ENCODE data around the gene ATP6V1C2.

ATP6V1C2 gene

DNA sequence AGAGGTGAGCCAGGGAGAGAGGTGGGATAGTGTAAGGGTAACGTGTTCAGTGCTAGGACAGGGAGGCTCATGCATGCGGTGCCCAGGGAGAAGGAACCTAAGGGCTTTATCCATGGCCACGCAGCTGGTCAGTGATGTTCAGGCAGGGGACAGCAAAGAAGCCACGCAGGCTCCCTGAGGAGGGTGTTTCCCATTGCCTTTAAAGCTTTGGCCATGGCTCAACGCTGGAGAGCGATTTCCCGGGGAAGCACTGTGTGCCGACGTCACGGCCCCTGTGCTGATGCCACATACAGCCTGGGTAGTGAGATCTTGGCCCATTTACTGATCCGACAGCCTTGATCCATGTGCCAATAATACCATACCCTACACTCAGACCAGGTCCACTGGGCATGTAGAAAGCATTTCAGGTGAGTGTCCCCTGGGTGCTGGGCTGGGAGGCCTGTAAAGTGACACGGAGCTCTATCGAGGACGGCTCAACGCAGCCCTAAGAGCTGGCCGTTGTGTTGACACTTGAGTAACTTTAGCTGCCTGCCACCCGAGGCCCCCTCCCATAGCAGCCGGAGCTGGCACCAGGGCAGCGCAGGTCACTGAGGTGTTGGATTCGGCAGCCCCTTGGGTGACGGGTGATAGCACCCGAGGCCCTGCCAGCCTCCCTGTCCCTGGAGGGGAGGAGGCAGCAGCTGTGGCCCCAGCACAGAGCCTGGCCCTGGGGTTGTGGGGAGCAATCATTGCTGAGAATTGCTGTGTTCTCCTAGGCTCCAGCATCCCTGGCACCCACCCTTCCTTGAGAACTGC, 49.7 kb downstream of the ATP6V1C2 start:
- DNase-seq: no peak
- H3K9me3 Mint-ChIP-seq: no peaks in the 10 kb centered on the region
- H3K4me1 Mint-ChIP-seq: no peaks in the 10 kb centered on the region
- no peak overlapping the region for H3K4me3 Mint-ChIP-seq
- H3K36me3 Mint-ChIP-seq (ENCODE audit: low read depth): no peaks in the 10 kb centered on the region
- H3K27me3 Mint-ChIP-seq: no peaks in the 10 kb centered on the region
- ATAC-seq: no peak
- H3K27ac Mint-ChIP-seq: no peak overlapping the region

DNA sequence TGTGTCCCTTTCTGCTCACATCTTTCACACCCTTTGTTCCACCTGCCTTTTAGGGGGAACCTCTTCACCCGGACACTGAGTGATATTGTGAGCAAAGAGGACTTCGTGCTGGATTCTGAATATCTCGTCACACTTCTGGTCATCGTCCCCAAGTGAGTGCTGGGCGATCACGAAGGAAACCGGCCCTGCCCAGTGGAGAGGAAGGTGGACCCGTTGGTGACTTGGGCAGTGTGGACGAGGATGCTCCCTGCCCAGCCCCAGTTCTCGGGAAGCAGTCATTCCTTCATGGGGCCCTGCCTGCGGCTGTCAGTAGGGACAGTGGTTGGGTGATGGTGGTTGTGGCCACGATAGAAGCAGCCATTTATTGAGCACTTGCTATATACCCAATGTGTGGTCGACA, 50.4 kb downstream of the ATP6V1C2 start:
- Mint-ChIP-seq H3K27ac (no peak overlapping the region), H3K4me1 (no peaks in the 10 kb centered on the region), H3K9me3 (no peaks in the 10 kb centered on the region), H3K4me3 (no peak overlapping the region), H3K36me3 (ENCODE audit: low read depth) (no peaks in the 10 kb centered on the region), H3K27me3 (no peaks in the 10 kb centered on the region)
- ATAC-seq (no peak), DNase-seq (no peak)

DNA sequence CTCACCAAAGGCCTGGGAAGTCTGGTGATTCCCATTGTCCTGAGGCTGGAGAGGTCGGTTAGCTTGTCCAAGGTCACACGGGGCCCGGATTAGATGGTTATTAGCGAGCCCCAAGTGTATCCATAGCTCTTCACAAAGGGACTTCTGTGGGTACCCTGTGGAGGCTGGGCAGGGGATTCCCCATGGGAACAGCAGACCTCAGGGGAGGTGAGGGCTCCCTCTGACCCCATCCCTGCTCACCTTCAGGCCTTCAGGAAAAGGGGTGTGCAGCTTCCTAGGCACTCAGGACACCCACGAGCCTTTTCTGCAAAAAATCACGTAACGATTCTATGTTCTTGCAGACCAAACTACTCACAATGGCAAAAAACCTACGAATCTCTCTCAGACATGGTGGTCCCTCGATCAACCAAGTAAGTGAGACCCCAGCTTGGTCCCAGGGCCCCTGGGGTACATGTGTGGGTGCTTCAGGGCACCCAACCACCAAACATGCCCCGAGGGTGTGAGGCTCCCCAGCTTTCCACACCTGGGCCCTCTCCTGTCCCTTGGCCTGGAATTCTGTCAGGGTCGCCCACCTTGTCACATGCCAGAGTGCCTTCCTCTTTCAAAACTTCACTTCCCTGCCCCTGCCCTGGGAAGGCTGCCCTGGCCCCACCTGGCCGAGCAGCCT, 50.9 kb downstream of the ATP6V1C2 start:
- DNase-seq (no peak), ATAC-seq (no peak)
- no peaks in the 10 kb centered on the region for H3K36me3 Mint-ChIP-seq (ENCODE audit: low read depth)
- H3K27ac Mint-ChIP-seq: no peak overlapping the region
- no peaks in the 10 kb centered on the region for H3K27me3 Mint-ChIP-seq
- H3K4me1 Mint-ChIP-seq: no peaks in the 10 kb centered on the region
- no peak overlapping the region for H3K4me3 Mint-ChIP-seq
- H3K9me3 Mint-ChIP-seq: no peaks in the 10 kb centered on the region

DNA sequence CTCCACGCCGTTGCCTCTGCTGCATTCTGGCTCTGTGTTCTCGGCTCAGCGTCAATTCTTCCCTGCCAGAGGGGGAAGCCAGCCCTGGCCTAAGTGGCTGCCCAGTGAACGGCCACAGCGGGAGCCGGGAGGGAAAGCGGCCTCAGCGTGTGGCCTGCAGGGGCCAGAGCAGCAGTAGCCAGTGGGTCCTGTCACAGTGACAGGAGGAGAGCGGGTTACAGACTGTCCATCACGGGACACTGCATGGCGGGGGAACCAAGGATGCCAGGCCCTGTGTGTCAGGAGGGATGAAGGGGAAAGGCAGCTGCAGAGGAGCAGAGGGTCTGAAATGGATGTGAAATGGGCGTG, 51.4 kb downstream of the ATP6V1C2 start:
- no peak overlapping the region for H3K27ac Mint-ChIP-seq
- no peaks in the 10 kb centered on the region for H3K9me3 Mint-ChIP-seq
- H3K36me3 Mint-ChIP-seq (ENCODE audit: low read depth): peaks cover 2% of the 10 kb centered on the region
- no peaks in the 10 kb centered on the region for H3K27me3 Mint-ChIP-seq
- DNase-seq (no peak), ATAC-seq (no peak)
- no peaks in the 10 kb centered on the region for H3K4me1 Mint-ChIP-seq
- H3K4me3 Mint-ChIP-seq: no peak overlapping the region

DNA sequence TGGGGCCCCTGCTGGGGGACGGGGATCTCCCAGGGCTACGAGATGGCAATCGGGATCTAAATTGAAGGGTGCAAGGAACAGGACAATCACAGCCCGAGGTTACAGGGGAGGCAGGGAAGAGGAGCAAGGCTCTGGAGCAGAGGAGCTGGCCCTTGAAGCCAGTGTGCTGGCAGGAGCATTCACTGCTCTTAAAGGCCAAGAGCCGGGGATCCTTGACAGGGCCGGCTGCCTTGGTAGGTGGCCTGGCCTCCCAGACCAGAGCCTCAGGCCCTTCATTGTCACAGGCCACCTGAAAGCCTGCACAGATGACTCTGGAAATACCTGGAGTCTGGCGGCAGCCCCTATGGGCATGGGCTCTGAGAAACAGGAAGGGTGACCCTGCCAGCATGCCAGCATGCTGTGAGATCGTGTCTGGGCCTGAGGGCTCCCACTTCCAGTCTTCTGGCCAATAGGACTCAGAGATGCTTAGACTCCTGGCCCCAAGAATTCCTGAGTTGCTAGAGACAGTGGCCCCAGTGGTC, 52.5 kb downstream of the ATP6V1C2 start:
- ATAC-seq (no peak), DNase-seq (no peak)
- H3K36me3 Mint-ChIP-seq (ENCODE audit: low read depth): peaks cover 2% of the 10 kb centered on the region
- no peak overlapping the region for H3K4me3 Mint-ChIP-seq
- no peaks in the 10 kb centered on the region for H3K9me3 Mint-ChIP-seq
- no peak overlapping the region for H3K27ac Mint-ChIP-seq
- H3K4me1 Mint-ChIP-seq: no peaks in the 10 kb centered on the region
- H3K27me3 Mint-ChIP-seq: no peaks in the 10 kb centered on the region

DNA sequence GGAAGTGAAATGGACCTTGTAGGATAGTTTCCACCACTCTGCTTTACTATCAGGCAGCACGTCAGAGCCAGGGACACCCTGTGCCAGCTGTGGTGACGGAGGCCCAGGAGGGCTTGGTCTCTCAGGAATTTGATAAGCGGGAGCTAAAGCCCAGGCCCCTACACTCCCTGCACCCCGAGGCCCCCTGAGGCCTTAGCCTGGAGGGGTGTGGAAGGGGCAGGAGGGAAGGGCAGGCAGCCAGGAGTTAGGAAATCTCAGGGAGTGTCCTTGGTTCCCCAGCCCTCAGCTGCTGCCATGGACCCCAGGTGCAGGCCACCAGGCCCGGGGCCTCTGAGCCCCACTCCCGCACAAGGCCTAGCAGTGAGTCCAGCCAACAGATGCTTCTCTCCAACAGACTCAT, 53.0 kb downstream of the ATP6V1C2 start:
- Mint-ChIP-seq H3K9me3 (no peaks in the 10 kb centered on the region), H3K36me3 (ENCODE audit: low read depth) (peaks cover 2% of the 10 kb centered on the region), H3K4me1 (no peaks in the 10 kb centered on the region), H3K27ac (no peak overlapping the region), H3K4me3 (no peak overlapping the region), H3K27me3 (no peaks in the 10 kb centered on the region)
- ATAC-seq (no peak), DNase-seq (no peak)

DNA sequence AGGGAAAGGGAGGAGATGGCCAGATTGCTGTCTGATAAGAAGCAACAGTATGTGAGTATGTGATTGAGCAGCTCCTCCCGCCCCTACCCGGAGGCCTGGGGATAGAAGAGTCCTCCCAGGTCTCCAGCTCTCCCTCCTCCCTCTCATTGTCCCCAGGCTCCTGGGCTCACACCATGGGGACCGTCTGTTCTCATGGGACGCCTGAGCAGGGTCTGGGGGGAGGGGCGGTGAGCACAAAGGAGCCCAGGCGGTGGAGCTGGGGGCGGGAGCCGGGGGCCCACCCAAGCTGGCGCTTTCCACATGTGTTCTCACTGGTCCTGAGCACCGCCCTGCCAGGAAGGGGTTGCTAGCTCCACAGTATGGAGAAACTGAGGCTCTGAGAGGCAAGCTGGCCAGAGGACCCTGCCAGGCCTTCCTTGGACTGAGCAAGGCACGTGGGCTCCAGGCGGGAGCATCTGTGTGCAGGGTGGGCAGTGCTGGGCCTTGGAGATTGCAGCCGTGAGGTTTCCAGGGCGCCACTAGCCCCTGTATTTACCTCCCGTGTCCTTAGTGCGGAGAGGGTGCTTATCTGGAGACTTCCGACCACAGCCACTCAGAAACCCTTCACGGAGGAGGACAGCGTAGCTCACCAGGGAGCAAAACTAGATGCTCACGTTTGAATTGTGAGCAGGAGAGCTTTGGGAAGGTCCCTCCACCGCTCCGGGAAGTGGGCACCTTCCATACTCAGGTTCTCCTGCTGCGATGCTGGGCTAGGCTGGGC, 53.8 kb downstream of the ATP6V1C2 start:
- Mint-ChIP-seq H3K27me3 (no peaks in the 10 kb centered on the region), H3K4me3 (no peak overlapping the region), H3K27ac (no peak overlapping the region), H3K36me3 (ENCODE audit: low read depth) (peaks cover 5% of the 10 kb centered on the region), H3K9me3 (no peaks in the 10 kb centered on the region), H3K4me1 (no peaks in the 10 kb centered on the region)
- ATAC-seq (no peak), DNase-seq (no peak)

DNA sequence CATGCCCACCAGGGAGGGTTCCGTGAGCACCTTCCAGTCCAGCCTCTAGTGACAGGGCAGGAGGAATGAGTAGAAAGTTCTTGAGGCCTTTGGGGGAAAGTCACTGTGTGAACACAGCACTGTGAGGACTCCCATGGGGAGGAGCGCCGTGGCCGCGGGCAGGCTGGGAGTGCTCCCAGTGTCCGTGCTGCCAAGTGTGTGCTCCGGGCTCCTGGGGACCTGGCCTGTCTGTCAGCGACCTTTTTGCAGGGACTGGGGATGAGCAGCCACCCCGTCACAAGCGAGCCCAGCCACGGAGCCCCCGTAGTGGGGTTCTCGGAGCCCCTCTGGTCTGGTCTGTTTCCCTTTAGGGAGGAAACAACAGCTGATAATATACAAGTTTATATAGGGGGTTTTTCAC, 54.4 kb downstream of the ATP6V1C2 start:
- H3K27ac Mint-ChIP-seq: no peak overlapping the region

DNA sequence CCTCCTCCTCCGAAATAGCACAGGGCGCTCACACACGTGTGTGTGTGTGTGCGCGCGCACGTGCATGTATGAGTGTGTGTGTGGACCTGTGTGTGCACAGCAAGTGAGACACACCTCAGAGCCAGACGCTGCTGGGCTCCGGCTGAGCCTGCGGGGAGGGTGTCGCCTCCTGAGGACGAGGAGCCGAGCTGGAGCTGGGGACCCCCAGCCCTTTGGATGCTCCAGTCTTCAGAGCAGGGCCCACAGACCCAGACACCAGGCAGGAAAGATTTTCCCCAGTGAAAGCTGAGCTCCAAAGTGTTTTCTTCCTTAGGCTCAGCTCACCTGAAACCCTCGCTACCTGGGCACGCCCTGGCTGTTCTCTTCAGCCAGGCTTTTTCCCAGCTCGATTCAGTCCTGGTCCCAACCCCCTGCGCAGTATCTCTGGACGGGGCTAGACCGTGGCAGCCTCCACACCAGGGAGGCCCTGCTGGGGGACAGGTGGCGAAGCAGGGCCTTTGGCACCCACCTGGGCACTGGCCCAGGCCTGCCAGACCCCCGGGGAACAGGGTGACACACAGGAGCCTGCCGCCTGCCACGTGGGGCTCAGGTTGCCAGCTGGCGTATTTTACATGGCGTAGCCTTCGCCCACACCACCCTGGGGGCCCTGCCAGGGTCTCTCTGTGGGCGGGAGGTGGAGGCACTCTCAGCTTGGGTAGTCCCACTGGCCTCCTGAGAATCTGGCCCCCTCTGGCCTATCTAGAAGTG, 55.0 kb downstream of the ATP6V1C2 start:
- Mint-ChIP-seq H3K9me3 (no peaks in the 10 kb centered on the region), H3K27me3 (no peaks in the 10 kb centered on the region), H3K4me3 (no peak overlapping the region), H3K36me3 (ENCODE audit: low read depth) (peaks cover 8% of the 10 kb centered on the region), H3K4me1 (no peaks in the 10 kb centered on the region), H3K27ac (no peak overlapping the region)
- ATAC-seq (no peak), DNase-seq (no peak)

More for the DNA sequence above, 54.4 kb downstream of the ATP6V1C2 start:
- no peak for DNase-seq
- ATAC-seq: no peak
- H3K4me1 Mint-ChIP-seq: no peaks in the 10 kb centered on the region
- no peaks in the 10 kb centered on the region for H3K27me3 Mint-ChIP-seq
- H3K4me3 Mint-ChIP-seq: no peak overlapping the region
- H3K9me3 Mint-ChIP-seq: no peaks in the 10 kb centered on the region
- peaks cover 8% of the 10 kb centered on the region for H3K36me3 Mint-ChIP-seq (ENCODE audit: low read depth)

DNA sequence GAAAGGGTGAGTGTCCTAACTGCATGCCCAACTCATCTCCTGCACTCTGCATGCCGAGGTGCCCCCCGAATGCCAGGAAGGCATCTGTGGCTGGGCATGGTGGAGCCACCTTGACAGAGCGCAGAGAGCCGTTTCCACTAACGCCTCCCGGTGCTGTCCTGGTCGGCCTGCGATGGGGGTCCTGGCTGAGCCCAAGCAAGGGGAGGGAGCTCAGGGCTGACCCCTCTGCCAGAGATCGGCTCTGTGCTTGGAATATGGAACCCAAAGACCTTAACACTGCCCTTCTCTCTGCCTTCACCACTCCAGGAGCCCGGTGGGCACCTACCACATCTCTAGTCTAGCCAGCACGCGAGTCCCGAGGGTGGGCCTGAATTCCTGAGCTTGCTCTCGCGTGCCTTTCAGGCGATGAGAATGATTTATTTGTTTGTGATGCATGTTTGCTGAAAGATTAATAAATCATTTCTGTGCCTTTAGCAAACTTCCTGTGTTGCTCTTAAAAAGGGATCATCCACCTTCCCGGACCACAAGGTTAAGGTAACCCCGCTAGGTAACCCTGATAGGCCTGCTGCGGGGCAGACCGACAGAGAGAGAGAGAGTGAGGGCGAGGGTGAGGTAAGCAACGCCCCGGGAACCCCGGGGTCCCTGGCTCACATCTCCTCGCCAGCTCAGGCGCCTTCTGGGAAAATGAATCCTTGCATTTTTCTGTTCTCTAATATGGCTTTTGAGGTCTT, 55.8 kb downstream of the ATP6V1C2 start:
- no peak for DNase-seq
- Mint-ChIP-seq H3K27me3 (no peaks in the 10 kb centered on the region), H3K27ac (no peak overlapping the region), H3K4me3 (no peak overlapping the region), H3K4me1 (no peaks in the 10 kb centered on the region), H3K9me3 (no peaks in the 10 kb centered on the region), H3K36me3 (ENCODE audit: low read depth) (peaks cover 13% of the 10 kb centered on the region)
- ATAC-seq: no peak

DNA sequence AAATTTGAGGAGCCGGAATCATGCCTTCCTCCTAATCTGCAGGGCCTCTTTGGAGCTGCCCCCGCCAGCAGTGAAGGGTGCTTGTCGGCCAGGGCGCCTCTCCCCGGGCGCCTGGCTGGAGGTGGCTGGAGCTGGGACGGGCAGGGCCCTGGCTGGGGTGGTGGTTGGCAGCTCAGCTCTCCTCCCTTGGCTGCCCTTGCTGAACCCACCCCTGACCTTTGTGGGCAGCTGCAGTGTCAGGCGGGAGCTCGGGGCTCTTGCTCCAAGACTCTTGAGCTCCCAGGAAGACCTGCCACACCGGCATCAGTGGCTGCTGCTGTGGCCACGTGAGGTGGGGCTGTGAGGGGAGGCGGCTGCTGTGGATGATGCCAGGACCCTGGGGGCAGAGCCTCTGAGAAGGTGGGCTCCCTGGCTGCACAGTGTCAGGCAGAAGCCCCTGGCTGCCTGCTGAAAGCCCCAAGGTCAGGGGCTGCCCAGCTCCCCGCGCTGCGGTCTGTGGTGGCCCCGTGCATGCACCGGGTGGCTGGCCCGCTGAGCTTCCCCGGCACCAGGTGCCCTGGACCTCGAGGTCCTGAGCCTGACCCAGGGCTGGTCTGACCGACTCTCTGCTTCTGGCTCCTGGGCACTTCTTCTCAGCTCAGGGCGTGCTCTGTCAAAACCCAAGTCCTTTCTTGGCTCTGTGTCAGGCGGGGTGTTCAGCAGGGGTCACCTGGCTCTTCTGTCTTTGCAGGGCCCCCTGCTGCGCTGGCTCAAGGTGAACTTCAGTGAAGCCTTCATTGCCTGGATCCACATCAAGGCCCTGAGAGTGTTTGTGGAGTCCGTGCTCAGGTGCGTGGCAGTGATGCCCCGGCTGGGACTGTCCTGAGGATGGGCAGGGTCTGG, 56.7 kb downstream of the ATP6V1C2 start:
- DNase-seq (no peak), ATAC-seq (peak; percentile 18)
- H3K9me3 Mint-ChIP-seq: no peaks in the 10 kb centered on the region
- H3K27me3 Mint-ChIP-seq: no peaks in the 10 kb centered on the region
- H3K27ac Mint-ChIP-seq: no peak overlapping the region
- H3K36me3 Mint-ChIP-seq (ENCODE audit: low read depth): peaks cover 19% of the 10 kb centered on the region
- no peaks in the 10 kb centered on the region for H3K4me1 Mint-ChIP-seq
- H3K4me3 Mint-ChIP-seq: no peak overlapping the region

DNA sequence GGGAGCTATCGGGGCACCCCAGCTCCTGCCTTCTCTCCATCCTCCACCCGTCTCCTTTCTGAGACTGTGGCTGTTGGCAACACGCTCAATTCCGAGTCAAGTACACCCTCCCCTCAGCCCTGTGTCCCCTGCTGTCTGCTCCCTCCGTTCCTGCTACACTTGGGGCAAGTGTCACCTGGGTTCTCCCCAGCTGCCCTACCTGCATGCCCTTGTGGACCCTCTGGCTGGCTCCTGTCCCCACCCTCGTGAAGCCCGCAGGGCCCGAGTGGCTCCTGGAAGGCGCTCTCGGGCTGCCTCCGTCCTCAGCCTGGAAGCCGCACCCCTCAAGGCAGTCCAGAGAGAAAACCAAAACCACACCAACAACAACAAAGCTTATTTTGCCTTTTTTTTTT, 57.3 kb downstream of the ATP6V1C2 start:
- H3K27me3 Mint-ChIP-seq: no peaks in the 10 kb centered on the region
- no peak for DNase-seq
- no peaks in the 10 kb centered on the region for H3K9me3 Mint-ChIP-seq
- H3K27ac Mint-ChIP-seq: no peak overlapping the region
- no peak overlapping the region for H3K4me3 Mint-ChIP-seq
- H3K36me3 Mint-ChIP-seq (ENCODE audit: low read depth): peaks cover 24% of the 10 kb centered on the region
- ATAC-seq: no peak
- H3K4me1 Mint-ChIP-seq: no peaks in the 10 kb centered on the region

DNA sequence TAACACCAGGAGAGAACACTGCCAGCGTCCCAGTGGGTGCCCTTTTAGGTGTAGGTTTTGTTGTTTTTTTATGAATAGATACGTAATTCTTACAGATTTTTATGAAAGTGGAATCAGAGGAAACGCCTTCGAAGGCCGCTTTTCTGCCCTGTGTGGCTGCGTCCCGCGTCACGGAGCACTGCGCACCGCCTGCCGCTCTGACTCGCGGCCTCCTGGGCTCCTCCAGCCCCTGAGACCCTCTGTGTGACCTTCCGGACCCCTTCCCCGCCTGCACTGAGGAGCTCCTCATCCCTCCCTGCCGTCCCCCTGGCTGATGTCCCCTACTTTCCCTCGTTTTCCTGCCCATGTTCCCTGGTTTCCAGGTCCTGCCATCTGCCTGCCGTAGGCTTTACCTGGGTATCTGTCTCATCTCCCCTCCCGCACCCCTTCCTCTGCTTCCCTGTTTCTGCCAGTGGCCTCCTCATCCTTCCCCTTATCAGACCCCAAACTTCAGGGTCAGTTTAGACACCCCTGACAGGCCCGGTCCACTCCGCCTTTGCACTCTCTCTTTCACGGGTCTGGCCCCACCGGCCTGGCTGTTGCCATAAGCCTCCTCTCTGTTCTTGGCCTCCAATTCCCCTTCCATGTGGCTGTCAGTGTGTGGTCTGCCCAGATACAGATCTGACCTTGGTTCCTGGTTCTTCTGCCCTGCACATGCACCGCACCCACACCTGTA, 58.5 kb downstream of the ATP6V1C2 start:
- Mint-ChIP-seq H3K27me3 (no peaks in the 10 kb centered on the region), H3K27ac (no peak overlapping the region), H3K9me3 (no peaks in the 10 kb centered on the region), H3K4me1 (no peaks in the 10 kb centered on the region), H3K36me3 (ENCODE audit: low read depth) (peaks cover 35% of the 10 kb centered on the region), H3K4me3 (no peak overlapping the region)
- no peak for ATAC-seq
- no peak for DNase-seq

Data from activated naive CD8-positive, alpha-beta T cell treated with anti-CD3 and anti-CD28 coated beads, Interleukin-2, amount 50 U/mL, for 24 hours (primary cell).